ENCODE measurements around the gene DENND1B. TPM values are rescaled to one million over a fixed set of nuclear protein-coding genes. Genes with fewer than 3 reads are reported as not detected.
A peak's percentile ranks its signal among the peaks of the same experiment; 100 is the strongest.

Gene DENND1B
- total RNA-seq, 1 experiment from 2014 or later: 20.9 TPM

GRCh38 chr1:197776351-197777105 lies 1.2 kb upstream of the DENND1B start:
- intact Hi-C loops (cut with micrococcal nuclease): loop anchor here (1.0 to 10.0 kb wide), 3 partner anchors 93 to 688 kb away; partner anchors contain the start of gene C1orf53
- peaks cover 42% of the 10 kb centered on the region for H3K4me1 Mint-ChIP-seq (ENCODE audit: insufficient read depth, unreplicated experiment)
- no peaks in the 10 kb centered on the region for H3K9me3 Mint-ChIP-seq (ENCODE audit: unreplicated experiment)
- ChIA-PET POLR2A (interaction anchor here (0.6 to 2.8 kb wide), 24 partner anchors 8 to 1161 kb away, joined by 3 to 20 read pairs (median 4); partner anchors contain the start of gene C1orf53), CTCF (interaction anchor here (0.6 to 1.9 kb wide), 6 partner anchors 13 to 261 kb away, joined by 3 to 6 read pairs (median 5); no protein-coding TSS in a partner anchor)
- no peak for TF ChIP-seq CTCF (IDR thresholded peaks at IDR 0.05; ENCODE audit: unreplicated experiment)
- H3K27ac Mint-ChIP-seq (ENCODE audit: low read depth, unreplicated experiment): peak overlapping the region; percentile 72
- no peaks in the 10 kb centered on the region for H3K36me3 Mint-ChIP-seq (ENCODE audit: insufficient read depth, unreplicated experiment)
- DNase-seq (ENCODE audit: unreplicated experiment): peak; percentile 75
- H3K4me3 Mint-ChIP-seq (ENCODE audit: unreplicated experiment): peak overlapping the region; percentile 67
- no TSS peak for BruUV-seq (replicated peaks)
- H3K27me3 Mint-ChIP-seq (ENCODE audit: insufficient read depth, unreplicated experiment): no peaks in the 10 kb centered on the region

- no peaks in the 10 kb centered on the region for H3K27me3 Mint-ChIP-seq (ENCODE audit: insufficient read depth, unreplicated experiment)
- no TSS peak for BruUV-seq (replicated peaks)
- H3K27ac Mint-ChIP-seq (ENCODE audit: low read depth, unreplicated experiment): peak overlapping the region; percentile 72
- intact Hi-C loops (cut with micrococcal nuclease): loop anchor here (2.0 to 10.0 kb wide), 4 partner anchors 78 to 690 kb away; partner anchors contain the start of gene C1orf53
- no peaks in the 10 kb centered on the region for H3K36me3 Mint-ChIP-seq (ENCODE audit: insufficient read depth, unreplicated experiment)
- DNase-seq (ENCODE audit: unreplicated experiment): peak; percentile 52
- CTCF ChIA-PET: interaction anchor here (0.6 to 1.5 kb wide), 6 partner anchors 10 to 359 kb away, joined by 3 to 6 read pairs (median 4); no protein-coding TSS in a partner anchor
- no peak for TF ChIP-seq CTCF (IDR thresholded peaks at IDR 0.05; ENCODE audit: unreplicated experiment)
- peaks cover 45% of the 10 kb centered on the region for H3K4me1 Mint-ChIP-seq (ENCODE audit: insufficient read depth, unreplicated experiment)
- POLR2A ChIA-PET: interaction anchor here (0.6 to 2.8 kb wide), 9 partner anchors 11 to 1151 kb away, joined by 3 to 20 read pairs (median 10); partner anchors contain the start of gene C1orf53
- H3K4me3 Mint-ChIP-seq (ENCODE audit: unreplicated experiment): peak overlapping the region; percentile 67
- no peaks in the 10 kb centered on the region for H3K9me3 Mint-ChIP-seq (ENCODE audit: unreplicated experiment)
Measured at GRCh38 chr1:197774466-197775281, 606 bp downstream of the DENND1B start.

- H3K27me3 Mint-ChIP-seq (ENCODE audit: insufficient read depth, unreplicated experiment): no peaks in the 10 kb centered on the region
- H3K27ac Mint-ChIP-seq (ENCODE audit: low read depth, unreplicated experiment): peak overlapping the region; percentile 72
- peak overlapping the region; percentile 67 for H3K4me3 Mint-ChIP-seq (ENCODE audit: unreplicated experiment)
- ChIA-PET CTCF (interaction anchor here (0.6 to 3.2 kb wide), 3 partner anchors 10 to 159 kb away, joined by 3 to 13 read pairs (median 6); no protein-coding TSS in a partner anchor), POLR2A (interaction anchor here (1.0 to 4.9 kb wide), 8 partner anchors 11 to 129 kb away, joined by 3 to 35 read pairs (median 6); partner anchors contain the start of gene C1orf53)
- no peaks in the 10 kb centered on the region for H3K9me3 Mint-ChIP-seq (ENCODE audit: unreplicated experiment)
- TSS peak; percentile 34 for BruUV-seq (replicated peaks)
- H3K36me3 Mint-ChIP-seq (ENCODE audit: insufficient read depth, unreplicated experiment): no peaks in the 10 kb centered on the region
- H3K4me1 Mint-ChIP-seq (ENCODE audit: insufficient read depth, unreplicated experiment): peaks cover 43% of the 10 kb centered on the region
- no peak for TF ChIP-seq CTCF (IDR thresholded peaks at IDR 0.05; ENCODE audit: unreplicated experiment)
- peak; percentile 20 for DNase-seq (ENCODE audit: unreplicated experiment)
- intact Hi-C loops (cut with micrococcal nuclease): loop anchor here (2.0 to 10.0 kb wide), 4 partner anchors 77 to 691 kb away; partner anchors contain the start of gene C1orf53
Measured at GRCh38 chr1:197773856-197774255, 1.4 kb downstream of the DENND1B start.
